HUDEP-2 (cell line): Measurements from ENCODE around the gene SRC.

Source experiments
- DNase-seq, 76 experiments: peaks; one replicate each; lab custom pipeline; 2025; ENCODE audit not compliant: unreplicated experiment in 76 of 76; lab: John Stamatoyannopoulos, UW

The SRC gene

GRCh38 chr20:37379967-37380828, 34.3 kb downstream of the SRC start:
- no peak for DNase-seq

GRCh38 chr20:37380864-37381579, 35.1 kb downstream of the SRC start:
- DNase-seq, result no peak

- DNase-seq, result no peak
Measured at GRCh38 chr20:37381621-37382471, 35.9 kb downstream of the SRC start.

GRCh38 chr20:37382482-37383120, 36.7 kb downstream of the SRC start:
- no peak for DNase-seq

- DNase-seq, result peak in 34 of 76 experiments; percentile 5 to 60 (median 30)
Measured at GRCh38 chr20:37383229-37383989, 37.5 kb downstream of the SRC start.

- peak in 48 of 76 experiments; percentile 7 to 71 (median 34) for DNase-seq
Measured at GRCh38 chr20:37384683-37385174, 38.8 kb downstream of the SRC start.

GRCh38 chr20:37385176-37385575, 39.2 kb downstream of the SRC start:
- no peak for DNase-seq

GRCh38 chr20:37385659-37386504, 39.9 kb downstream of the SRC start:
- no peak for DNase-seq

GRCh38 chr20:37386505-37387251, 40.7 kb downstream of the SRC start:
- DNase-seq, result no peak

- no peak for DNase-seq
Measured at GRCh38 chr20:37387519-37388269, 41.8 kb downstream of the SRC start.

GRCh38 chr20:37388831-37389230, 42.9 kb downstream of the SRC start:
- no peak for DNase-seq

GRCh38 chr20:37389241-37389747, 43.4 kb downstream of the SRC start:
- DNase-seq, result no peak

- DNase-seq, result no peak
Measured at GRCh38 chr20:37389844-37390275, 43.9 kb downstream of the SRC start.

- no peak for DNase-seq
Measured at GRCh38 chr20:37390503-37390890, 44.6 kb downstream of the SRC start.

GRCh38 chr20:37390891-37391525, 45.1 kb downstream of the SRC start:
- no peak for DNase-seq

GRCh38 chr20:37392441-37393195, 46.7 kb downstream of the SRC start:
- peak in 9 of 76 experiments; percentile 10 to 60 (median 21) for DNase-seq
